Measurements from ENCODE around the gene CHRNB2.
"Not testable (repeated sequence)": the region's sequence is repeated elsewhere in the genome, so short reads cannot be mapped to it uniquely, and the experiment has no call there.

The CHRNB2 gene

GRCh38 chr1:154529308-154529707 is 38.3 kb upstream of the CHRNB2 start:
- CTCF ChIA-PET, result no interaction called here
- POLR2A ChIA-PET, result no interaction called here

DNA sequence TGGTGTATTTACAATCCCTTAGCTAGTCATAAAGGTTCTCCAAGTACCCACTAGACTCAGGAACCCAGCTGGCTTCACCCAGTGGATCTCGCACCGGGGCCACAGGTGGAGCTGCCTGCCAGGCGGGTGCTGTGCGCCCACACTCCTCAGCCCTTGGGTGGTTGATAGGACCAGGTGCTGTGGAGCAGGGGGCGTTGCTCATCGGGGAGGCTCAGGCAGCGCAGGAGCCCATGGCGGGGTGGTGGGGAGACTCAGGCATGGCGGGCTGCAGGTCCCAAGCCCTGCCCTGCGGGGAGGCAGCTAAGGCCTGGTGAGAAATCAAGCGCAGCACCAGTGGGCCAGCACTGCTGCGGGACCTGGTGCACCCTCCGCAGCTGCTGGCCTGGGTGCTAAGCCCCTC is 35.6 kb upstream of the CHRNB2 start:
- DNase-seq (ENCODE audit: extremely low spot score); POLR2A ChIA-PET: not testable (repeated sequence)
- CTCF ChIA-PET, result interaction anchor here (0.8 to 2.1 kb wide), 5 partner anchors 10 to 53 kb away, joined by 3 to 7 read pairs (median 3); no protein-coding TSS in a partner anchor

More at GRCh38 chr1:154529308-154529707, 38.3 kb upstream of the CHRNB2 start:
- DNase-seq (ENCODE audit: extremely low spot score), result no peak
- TF ChIP-seq, protein P1, sequence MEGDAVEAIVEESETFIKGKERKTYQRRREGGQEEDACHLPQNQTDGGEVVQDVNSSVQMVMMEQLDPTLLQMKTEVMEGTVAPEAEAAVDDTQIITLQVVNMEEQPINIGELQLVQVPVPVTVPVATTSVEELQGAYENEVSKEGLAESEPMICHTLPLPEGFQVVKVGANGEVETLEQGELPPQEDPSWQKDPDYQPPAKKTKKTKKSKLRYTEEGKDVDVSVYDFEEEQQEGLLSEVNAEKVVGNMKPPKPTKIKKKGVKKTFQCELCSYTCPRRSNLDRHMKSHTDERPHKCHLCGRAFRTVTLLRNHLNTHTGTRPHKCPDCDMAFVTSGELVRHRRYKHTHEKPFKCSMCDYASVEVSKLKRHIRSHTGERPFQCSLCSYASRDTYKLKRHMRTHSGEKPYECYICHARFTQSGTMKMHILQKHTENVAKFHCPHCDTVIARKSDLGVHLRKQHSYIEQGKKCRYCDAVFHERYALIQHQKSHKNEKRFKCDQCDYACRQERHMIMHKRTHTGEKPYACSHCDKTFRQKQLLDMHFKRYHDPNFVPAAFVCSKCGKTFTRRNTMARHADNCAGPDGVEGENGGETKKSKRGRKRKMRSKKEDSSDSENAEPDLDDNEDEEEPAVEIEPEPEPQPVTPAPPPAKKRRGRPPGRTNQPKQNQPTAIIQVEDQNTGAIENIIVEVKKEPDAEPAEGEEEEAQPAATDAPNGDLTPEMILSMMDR (IDR thresholded peaks at IDR 0.05; ENCODE audit: control extremely low read depth, extremely low read depth, low read depth, missing control alignments), result no peak

- DNase-seq (ENCODE audit: extremely low spot score), result peak; percentile 38
- TF ChIP-seq, protein P1 (IDR thresholded peaks at IDR 0.05; ENCODE audit: control extremely low read depth, extremely low read depth, low read depth, missing control alignments), result peak; percentile 10
- ChIA-PET CTCF (interaction anchor here (1.2 to 10.7 kb wide), 6 partner anchors 11 to 54 kb away, joined by 3 to 60 read pairs (median 4); no protein-coding TSS in a partner anchor), POLR2A (no interaction called here)
Observed at GRCh38 chr1:154533952-154534844, 33.4 kb upstream of the CHRNB2 start.

DNA sequence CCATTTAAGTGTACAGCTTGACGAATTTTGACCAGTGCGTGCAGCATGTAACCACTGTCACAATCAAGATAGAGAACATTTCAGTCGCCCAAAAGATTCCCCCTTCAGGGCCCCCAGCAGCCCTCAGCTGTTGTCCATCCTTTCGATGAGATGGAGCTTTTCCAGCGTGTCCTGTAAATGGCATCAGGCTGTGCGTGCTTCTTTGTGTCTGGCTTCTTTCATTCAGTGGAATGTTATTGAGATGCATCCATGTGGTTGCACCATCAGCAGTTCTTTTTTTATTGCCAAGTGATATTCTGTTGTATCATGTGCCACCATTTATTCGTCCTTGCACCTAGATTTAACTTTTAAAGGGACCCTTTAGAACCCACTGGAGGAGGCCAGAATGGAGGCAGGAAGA is 31.0 kb upstream of the CHRNB2 start:
- ChIA-PET CTCF (interaction anchor here (0.6 to 10.7 kb wide), 4 partner anchors 9 to 56 kb away, joined by 3 to 60 read pairs (median 9); no protein-coding TSS in a partner anchor), POLR2A (no interaction called here)
- TF ChIP-seq, protein P1 (IDR thresholded peaks at IDR 0.05; ENCODE audit: control extremely low read depth, extremely low read depth, low read depth, missing control alignments), result no peak
- no peak for DNase-seq (ENCODE audit: extremely low spot score)

DNA sequence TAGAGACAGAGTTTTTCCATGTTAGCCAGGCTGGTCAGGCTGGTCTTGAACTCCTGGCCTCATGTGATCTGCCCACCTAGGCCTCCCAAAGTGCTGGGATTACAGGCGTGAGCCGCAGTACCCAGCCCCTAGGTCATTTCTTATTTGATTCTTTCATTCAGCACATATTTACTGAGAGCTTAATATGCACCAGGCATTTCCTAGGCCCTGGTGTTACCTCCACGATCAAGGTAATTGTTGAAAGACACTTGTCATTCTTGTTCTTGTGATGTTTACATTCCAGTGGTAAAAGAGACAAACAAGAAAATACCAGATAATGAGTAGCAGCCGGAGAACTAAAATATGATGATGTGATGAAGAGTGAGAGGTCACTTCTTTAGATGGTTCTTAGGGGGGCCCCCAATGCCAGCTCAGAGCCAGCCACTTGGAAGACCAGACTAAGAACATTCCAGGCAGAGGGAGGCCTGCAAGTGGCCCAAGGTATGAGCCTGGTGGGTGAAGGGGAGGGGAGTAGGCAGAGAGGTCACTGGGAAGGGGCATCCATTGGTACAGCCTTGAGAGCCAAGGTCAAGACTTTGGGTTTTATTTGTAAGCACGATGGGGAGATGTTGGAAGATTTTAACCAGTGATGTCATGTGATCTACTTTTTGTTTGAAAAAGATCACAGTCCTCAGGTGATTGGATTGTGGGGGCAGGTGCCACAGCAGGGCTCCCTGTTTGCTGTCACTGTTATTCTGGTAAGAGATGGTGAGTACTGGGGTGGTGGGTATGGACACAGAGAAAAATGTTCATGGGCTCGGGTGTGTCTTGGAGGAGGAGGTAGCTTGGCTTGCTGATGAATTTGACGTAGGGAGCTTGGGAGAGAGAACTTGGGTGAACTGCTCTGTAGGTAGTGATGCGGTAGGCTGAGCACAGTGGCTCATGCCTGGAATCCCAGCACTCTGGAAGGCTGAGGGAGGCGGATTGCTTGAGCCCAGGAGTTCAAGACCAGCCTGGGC is 27.8 kb upstream of the CHRNB2 start:
- CTCF ChIA-PET, result interaction anchor here (10.7 kb wide), 1 partner anchor 60 kb away, joined by 60 read pairs; no protein-coding TSS in a partner anchor
- POLR2A ChIA-PET, result no interaction called here
- TF ChIP-seq, protein P1 (IDR thresholded peaks at IDR 0.05; ENCODE audit: control extremely low read depth, extremely low read depth, low read depth, missing control alignments), result no peak

DNA sequence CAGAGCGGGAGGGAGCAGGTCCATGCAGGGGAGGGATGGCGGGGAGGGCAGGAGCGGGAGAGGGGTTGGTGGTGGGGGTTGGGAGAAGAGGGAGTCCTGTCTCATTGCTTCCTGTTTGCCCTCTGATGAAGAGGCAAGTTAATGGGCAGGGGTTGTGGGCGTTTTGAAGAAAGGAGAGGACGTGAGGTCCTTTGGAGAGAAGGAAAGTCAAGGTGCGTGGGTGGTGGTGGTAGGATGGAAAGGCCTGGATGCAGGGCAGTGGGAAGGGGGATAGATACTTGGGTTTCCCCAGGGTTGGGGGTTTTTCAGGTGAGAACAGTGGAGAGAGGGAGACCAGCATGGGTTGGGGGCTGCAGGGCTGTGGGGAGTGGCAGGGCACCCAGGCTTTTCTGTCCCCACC is 26.3 kb upstream of the CHRNB2 start:
- ChIA-PET CTCF (interaction anchor here (0.9 to 10.7 kb wide), 3 partner anchors 46 to 61 kb away, joined by 3 to 60 read pairs (median 3); no protein-coding TSS in a partner anchor), POLR2A (no interaction called here)
- TF ChIP-seq, protein P1 (IDR thresholded peaks at IDR 0.05; ENCODE audit: control extremely low read depth, extremely low read depth, low read depth, missing control alignments), result no peak
- no peak for DNase-seq (ENCODE audit: extremely low spot score)

More for the DNA sequence above, 27.8 kb upstream of the CHRNB2 start:
- DNase-seq (ENCODE audit: extremely low spot score), result no peak

All from GM10248 (cell line).